Stimulated activated CD4-positive, alpha-beta T cell treated with anti-CD3 and anti-CD28 coated beads, Interleukin-15, amount 100 ng/mL, for 1 hour (primary cell): ENCODE results near the gene VSTM2B.

Experiments used
- DNase-seq, 2 donors: peaks; one replicate each; pipeline ENCODE4 v3.0.0-alpha.2; 2020; ENCODE audit warnings: low read depth in 1 of 2, low spot score in 1 of 2

The VSTM2B gene

DNA sequence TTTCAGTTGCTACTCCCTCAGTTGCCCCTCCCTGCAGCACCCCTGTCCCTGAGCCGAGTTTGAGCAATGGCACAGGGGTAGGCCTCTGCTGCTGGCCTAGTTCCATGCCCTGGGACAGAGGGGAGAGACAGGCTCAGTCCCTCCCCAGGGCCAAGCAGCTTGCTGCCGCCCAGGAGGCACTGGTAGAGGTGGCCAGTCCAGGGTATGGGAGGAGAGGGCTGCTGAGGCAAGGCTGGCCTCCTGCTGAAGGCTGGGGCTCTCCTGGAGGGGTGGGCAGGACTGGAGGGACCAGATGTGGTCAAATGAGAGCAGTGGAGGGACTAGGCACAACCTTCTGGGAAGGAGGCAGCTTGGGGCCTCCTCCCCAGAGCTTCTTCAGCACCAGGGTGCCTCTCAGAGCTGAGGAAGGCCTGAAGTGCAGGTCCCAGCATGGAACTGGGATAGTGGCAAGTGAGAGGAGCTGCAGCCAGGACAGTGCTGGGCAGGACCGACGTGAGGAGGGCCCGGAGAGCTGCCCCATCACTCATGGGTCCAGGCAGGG lies 29.8 kb upstream of the VSTM2B start:
- DNase-seq: no peak

DNA sequence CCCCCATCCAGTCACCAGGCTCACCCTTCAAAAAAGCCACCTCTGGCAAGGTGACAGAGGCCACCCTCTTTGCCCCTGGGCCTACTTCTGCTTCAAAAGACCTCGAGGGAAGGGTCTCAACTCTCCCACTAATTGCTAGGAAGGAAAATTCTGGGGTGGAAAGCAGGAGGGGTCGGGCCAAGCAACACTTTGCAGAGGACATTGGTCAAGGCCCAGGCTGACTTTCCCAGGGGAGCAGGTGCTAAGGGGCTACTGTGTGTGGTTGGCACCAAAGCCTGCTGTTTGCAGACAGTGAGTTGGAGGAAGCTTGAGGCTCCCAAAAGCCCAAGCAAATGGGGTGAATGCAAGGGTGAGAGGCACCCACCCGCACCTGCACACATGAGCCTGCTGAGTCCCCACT lies 28.6 kb upstream of the VSTM2B start:
- DNase-seq: no peak

DNA sequence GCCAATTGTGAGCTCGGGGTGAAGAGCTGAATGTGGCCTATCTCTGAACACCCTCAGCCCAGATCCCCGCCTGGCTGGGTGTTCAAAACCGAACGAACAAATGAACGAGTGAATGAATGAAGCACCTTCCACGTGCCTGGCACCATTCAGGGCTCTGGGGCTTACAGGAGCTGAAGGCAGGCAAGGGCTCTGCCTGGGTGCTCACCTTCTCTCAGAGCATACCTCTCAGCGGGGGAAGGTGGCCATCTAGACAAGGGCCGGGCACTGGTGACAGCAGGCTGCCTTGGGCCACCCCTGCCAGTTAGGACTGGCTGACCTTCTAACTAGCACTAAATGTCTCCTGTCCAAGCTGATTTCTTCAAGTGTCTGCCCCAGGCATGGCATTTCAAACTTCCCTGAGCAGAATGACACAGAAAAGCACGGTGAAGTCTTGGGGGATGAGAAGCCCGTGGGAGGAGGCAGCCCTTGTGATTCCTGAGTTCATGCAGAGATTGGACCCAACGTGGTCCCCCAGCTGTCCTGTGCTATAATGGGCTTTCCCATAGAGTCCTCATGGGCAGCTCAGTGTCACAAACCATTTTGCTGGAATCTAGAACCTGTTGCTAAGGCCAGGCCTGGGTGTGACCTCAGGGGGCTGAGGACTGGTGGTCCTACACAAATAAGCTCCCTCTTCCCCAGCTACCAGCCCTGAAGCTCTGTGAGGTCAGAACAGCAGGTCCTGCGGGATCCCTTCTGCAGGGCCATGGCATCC lies 27.9 kb upstream of the VSTM2B start:
- no peak for DNase-seq

DNA sequence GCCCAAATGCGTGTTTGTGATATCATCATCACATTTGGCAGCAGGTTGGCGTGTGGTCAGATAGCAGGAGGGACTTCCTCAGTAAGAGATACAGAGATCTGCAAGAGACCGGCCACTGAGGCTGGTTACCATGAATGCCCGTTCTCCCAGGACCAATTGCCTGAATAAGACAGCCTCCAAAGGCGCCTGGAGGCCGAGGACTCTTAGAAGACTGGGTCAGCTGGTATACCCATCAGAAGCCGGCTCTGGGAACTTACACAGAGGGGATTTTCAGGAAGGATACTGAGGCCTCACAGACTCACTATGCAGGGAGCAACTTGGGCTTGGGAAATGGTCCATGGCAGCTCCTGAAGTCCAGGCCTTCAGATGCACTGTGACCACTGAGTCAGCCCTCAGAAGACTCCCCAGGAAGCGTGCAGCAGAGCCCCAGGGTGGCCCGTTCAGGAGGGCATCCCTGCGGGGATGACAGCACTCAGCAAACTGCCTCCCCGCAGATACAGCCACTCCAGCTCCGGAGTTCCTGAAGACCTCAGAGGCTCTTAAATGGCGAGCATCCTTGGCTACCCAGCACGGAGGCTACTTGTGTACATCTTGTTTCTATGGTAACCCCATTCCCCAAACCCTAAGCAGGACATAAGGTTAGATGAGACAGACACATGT lies 26.4 kb upstream of the VSTM2B start:
- DNase-seq: no peak

DNA sequence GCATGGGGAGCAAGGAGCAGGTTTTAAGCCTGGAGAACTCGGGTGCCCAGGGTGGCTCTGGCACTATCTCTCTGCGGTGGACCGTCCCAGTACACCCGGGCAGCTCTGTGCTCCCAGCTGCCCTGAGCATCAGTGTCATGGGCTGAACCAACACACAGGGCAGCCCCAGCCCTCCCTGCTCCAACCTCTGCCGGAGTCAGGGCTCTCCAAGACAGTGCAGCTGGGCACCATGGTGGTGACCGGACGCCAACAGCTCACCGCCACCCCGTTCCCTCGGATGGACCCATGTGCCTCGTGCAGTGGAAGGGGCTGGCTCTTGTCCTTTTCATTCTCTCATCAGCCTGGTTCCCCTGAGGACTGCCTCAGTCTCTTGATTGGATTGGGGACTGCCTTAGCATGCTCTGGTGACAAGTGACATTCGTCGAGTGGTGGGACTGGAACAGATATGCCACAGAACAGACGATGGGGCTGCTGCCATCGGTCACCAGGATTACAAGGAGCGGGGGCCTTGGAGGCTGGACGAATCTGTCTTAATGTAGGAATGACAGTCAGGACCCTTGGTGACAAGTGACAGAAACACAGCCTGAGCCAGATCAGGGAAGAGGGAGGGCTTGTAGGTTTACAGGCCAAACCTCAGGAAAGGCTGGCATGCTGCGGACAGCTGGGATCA lies 25.7 kb upstream of the VSTM2B start:
- no peak for DNase-seq

DNA sequence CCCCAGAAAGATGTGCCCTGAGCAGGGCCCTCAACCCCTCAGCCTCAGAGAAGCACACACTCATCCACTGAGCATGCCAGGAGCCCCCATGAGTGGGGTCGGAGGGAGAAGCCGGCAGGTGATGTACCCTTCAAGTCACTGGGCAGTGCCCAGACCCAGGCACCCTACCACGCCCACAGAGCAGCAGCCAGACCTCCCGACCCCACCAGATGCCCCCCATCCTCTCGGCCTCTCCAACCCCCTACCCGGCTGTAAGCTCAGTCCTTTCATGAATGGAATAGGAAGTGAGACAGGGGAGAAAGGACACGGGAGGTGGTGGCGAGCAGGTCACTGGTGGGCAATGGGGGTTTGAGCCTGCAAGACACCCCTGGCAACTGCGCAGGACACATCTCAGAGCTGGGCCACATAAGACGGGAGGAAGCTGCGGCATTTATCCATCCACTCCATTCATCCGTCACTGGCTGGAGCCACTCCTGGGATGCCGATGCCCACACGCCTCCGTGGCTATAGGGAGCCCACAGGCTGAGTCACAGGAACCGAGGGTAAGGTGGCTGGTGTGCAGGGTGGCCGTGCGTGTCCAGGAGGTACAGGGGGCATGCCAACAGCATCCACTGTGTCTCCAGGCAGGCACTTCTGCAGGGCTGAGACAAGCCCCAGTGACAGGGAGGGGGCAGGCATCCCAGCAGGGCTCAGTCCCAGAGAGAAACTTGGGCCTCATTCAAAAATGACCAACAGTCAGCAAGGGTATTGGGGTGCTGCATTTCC lies 23.8 kb upstream of the VSTM2B start:
- DNase-seq: no peak

DNA sequence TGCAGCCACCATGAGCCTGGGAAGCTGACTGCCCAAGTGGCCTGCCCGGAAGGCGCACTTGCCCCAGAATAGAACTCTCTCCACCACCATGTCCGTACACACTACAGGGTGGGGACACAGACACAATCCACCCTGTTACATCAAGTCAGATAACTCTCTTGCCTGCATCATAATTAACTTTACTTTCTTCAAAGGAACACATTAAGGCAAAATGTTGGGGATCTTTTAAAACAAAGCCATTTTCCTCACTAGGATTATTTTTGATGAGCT lies 23.3 kb upstream of the VSTM2B start:
- no peak for DNase-seq

DNA sequence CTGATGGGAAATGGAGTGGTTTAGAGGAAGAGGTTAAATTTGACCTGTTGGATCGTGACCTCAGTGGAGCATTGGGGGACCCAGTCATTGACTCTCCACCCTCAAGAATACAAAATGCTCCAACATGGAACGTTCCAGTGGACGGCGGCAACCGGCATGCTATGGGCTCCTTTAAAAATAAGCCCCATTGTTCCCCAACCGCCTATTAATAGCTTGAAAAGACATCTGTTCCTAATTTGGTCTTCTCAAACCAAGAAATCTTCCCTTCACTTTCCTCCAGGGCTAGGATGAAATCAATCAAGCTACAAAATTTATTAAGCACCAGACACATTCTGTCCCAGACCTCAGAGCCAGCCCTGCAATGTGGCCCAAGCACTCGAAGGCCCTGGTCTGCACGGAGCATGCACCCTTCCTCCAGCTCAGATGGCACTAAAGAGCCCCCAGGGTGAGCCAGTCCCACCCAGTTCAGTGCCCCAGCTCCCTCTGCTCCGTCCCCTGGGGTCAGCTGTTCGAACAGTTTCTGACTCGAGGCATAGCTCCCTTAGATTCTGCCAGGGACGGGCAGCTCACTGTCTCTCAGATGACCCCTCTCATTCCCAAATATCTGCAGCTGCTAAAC lies 22.5 kb upstream of the VSTM2B start:
- DNase-seq: no peak

DNA sequence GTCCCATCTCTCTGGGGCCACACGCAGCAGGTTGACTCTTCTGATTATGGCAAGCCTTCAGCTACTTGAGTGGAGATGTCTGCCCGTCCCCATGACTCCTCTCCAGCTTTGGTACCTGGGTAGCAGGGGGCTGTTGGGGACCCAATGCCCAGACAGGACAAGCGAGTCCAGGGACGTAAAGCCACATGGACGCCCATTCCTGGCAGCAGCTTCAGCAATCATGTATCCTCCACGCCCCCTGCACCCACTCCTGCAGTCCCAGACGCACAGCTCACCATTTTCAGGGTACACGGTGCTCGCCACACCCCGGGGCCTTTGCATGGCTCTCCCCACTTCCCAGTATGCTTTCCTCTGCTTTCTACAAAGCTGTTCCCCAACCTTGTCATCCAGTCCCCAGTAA lies 22.0 kb upstream of the VSTM2B start:
- DNase-seq: no peak

DNA sequence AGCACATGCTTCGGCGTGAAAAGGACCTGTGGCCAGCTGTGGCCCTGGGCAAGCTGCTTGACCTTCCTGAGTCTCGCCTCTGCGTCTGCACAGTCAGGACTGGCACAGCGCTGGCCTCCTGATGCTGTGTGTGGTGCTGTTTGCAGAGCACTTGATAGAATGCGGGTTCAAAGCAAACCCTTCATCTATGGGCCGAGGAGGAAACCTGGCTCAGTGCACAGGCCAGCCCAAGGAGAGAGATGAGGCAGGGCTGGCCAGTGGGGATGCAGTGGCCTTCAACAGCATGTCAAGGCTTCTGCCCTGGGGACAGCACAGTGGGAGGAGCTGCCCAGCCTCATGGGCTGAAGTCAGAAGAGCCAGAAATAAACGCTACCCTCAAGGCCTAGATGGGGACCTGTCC lies 21.3 kb upstream of the VSTM2B start:
- DNase-seq: no peak

DNA sequence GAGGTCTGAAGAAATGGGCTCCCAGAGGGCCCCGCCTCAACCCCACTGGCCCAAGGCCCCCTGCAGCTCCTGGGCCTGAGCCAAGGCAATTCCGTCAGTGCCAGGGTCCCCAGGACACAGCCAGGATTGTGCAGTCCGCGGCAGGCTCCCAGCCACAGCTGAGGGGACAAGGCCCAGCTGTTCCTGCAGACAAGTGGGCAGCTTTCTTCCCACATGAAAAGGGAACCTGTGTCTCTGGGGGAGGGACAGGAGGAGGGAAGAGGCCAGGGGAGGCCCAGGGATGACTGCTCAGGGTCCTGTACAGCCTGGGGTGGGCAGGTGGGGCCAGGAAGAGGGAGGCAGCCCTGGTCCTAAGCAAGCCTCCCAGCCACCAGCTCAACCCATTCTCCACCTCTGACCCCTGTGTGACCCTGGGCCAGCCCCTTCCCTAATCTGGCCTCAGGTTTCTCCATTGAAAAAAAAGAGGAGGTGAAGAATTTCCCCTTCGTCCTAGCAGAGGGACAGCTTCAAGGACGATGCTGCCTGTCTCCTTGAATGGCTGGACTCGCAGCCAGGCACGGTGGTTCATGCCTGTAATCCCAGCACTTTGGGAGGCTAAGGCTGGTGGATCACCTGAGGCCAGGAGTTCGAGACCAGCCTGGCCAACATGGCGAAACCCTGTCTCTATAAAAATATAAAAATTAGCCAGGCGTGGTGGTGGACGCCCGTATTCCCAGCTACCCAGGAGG lies 20.5 kb upstream of the VSTM2B start:
- DNase-seq: no peak

DNA sequence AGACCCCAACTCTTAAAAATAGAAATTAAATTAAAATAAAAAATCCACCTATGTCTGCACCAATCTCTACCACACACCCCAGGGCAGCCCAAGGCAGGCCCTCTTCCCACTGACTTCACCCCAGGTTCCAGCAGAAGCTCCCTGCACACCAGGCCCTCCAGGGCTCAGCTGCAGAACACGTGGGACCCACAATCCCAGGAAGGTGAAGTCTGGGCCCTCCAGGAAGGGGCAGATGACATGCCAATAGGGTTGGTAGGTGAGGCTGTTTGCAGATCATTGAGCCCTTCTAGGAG lies 19.2 kb upstream of the VSTM2B start:
- DNase-seq: no peak

DNA sequence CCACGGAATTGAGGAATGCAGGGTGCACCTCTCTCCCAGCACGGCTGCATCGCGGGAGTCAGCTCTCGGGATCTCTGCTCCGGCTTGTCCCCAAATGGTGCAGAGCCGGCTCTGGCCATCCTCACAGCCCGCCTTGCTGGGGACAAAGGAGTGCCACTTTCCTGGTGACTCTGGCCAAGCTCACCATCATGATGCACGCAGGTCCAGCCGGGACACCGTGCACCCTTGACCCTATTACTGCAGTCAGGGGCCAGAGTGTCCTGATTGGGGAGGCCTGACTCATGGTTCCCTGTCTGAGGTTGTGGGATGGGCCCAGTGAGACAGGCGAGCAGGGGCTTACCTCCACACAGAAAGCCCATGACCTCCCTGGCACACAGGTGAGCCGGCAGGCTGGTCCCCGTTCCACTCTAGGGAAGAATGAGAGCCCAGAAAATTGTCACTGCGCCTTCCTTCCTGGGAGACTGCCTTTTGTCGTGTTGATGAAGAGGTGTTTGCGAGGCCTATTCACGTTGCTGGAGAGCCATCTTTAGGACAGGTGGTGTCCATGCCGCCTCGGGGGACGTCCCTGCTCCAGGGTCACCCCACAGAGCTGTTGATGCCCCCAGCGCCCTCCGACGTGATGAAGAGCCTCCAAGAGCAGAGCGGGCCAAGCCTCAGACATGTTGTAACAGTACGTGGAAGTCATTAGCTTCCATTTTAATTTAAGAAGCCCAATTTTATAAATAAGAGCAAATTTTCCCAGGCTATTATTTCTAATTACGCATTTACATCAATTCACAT lies 18.5 kb upstream of the VSTM2B start:
- no peak for DNase-seq

DNA sequence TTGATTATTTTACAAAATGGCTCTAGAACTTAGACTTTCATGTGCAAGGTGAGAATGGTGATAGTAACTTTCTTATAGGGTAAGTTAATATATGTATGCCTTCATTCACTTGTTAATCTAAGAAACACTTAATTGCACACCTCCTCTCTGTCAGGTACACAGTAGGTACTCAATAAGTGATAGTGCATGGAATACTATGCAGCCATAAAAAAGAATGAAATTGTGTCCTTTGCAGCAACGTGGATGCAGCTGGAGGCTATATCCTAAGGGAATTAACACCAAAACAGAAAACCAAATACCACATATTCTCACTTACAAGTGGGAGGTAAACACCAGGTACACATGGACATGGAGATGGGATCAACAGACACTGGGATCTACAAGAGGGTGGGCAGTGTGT lies 17.6 kb upstream of the VSTM2B start:
- no peak for DNase-seq

DNA sequence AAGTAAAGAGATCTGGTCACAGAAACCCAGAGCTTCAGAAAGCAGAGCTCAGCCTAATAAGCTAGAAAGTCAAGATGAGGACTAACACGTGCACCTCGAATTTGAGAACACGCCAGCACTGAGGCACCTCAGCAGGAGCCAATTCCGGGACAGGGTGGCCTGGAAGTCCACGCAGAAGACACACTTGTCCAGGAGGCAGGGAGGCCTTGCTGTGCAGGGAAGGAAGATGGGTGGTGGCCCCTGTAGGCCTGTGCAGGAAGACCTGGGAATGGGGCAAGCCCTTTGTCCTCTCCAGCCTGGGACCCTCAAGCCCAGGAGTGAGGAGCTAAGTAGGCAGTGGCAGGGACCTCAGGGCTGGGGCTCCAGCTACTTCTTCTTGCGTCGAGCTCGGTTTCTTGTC lies 16.3 kb upstream of the VSTM2B start:
- no peak for DNase-seq

DNA sequence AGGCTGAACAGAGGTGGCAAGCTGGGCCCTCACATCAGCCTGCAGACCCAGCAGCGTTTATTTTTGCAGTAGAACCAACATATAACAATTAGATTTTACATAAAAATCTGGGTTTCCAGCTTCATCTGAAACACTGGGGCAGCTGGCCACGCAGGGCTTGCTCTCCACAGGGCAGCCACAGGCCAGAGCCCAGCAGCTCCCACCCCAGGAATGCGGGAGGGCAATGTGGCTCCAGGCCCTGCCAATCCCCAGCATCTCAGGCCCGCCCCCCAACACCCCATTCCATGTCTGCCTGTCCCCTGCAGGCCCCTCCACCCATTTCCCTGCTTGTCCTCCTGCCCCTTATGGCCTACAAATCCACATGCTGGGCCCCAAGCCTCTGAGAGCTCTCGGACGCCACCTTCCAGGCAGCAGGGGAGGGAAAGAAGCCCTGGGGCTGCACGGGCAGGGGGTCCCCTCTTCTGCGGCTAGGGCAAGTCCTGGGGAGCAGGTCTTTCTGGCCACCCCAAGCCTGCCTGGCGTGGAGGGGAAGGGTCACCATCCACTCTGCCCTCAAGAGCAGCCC lies 15.0 kb upstream of the VSTM2B start:
- DNase-seq: no peak

DNA sequence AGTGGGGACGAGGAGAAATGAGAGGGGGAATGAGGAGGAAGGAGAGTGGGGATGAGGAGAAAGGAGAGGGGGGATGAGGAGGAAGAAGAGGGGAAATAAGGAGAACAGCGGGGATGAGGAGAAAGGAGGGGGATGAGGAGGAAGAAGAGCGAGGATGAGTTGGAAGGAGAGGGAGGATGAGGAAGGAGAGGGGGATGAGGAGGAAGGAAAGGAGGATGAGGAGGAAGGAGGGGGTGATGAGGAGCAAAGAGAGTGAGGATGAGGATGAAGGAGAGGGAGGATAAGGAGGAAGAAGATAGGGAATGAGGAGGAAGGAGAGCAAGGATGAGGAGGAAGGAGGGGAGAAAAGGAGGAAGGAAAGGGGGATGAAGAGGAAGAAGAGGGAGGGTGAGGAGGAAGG lies 14.0 kb upstream of the VSTM2B start:
- no peak for DNase-seq

DNA sequence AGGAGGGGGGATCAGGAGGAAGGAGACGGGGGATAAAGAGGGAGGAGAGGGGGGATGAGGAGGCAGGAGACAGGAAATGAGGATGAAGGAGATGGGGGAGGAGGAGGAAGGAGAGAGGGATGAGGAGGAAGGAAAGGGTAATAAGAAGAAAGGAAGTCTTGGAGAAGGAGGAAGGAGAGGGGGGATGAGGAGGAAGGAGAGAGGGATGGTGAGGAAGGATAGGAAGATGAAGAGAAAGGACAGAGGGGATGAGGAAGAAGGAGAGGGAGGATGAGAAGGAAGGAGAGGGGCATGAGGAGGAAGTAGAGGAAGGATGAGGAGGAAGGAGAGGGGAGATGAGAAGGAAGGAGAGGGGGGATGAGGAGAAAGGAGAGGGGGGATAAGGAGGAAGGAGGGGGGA lies 13.0 kb upstream of the VSTM2B start:
- no peak for DNase-seq

DNA sequence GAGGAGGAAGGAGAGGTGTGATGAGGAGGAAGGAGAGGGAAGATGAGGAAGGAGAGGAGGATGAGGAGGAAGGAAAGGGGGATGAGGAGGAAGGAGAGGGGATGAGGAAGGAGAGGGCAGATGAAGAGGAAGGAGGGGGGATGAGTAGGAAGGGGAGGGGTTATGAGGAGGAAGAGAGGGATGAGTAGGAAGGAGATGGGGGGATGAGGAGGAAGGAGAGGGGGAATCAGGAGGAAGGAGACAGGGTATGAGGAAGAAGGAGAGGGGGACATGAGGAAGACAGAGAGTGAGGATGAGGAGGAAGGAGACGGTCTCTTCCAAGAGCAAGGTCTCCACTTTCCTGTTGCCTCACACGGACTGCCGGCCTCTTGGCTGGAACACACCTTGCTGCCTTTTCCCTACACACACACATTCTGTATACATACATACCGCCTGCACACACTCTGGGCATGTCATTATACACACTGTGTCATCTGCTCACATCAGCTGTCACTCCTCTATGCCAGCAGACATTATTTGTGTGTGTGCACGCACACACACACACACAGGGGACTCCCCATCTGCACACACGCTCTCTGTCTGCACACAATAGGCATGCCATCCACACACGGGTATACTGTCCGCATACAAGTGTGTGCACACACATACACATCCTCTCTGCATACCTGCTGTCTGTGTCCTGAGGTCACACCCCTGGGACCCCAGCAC lies 11.1 kb upstream of the VSTM2B start:
- no peak for DNase-seq
